ENCODE measurements around the gene PAPPA.

The PAPPA gene

DNA sequence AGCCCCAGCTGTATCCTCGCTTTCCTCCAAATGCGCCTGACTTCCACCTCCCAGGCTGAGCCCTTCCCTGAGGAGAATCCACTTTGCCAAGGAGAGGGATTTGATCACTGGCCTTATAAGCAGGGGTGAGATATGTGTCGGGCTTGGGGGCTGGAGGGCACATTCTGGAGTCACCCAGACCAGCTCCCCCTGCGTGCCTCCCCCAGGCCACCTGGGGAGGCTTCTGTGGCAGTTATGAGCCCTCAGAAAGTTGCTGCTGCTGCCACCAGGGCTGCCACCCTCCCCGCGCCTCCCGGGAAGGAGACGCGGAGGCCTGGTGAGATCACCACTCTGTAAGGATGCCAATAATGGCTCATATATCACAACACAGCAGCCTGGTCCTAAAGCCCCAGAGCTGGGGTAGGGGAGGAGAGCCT, 211.5 kb downstream of the PAPPA start:
- H3K36me3 ChIP-seq (ENCODE audit: insufficient read depth, low read depth, low read length), result no peaks in the 10 kb centered on the region
- no peaks in the 10 kb centered on the region; the same call in 1 of the 2 replicates for H3K4me1 ChIP-seq (ENCODE audit: insufficient read depth, low read length)
- H3K4me3 ChIP-seq (ENCODE audit: low read length), result no peak overlapping the region
- no peak overlapping the region for H3K27ac ChIP-seq (ENCODE audit: low read length)
- H3K27me3 ChIP-seq (ENCODE audit: insufficient read depth, low read length), result no peaks in the 10 kb centered on the region
- no peak overlapping the region for H3K9ac ChIP-seq (ENCODE audit: low read depth, low read length)
- no peaks in the 10 kb centered on the region for H3K9me3 ChIP-seq (ENCODE audit: insufficient read depth, low read depth, low read length)

DNA sequence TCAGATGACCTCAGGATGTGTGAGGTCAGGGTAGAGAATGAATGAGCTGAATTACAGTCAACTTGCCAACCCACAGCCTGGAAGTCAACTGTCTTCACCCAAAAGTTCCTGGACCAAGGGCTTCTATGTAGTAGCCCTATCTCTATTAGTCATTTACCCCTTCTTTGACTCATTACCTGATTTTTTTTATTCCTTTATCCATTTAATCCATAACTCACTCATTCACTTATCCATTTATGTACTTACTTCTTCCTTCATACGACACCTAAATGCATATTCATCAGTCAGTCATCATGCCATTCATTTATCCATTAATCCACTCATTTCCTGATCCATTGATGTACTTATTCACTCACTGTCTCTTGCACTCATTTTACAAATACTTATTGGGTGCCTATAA, 212.7 kb downstream of the PAPPA start:
- no peaks in the 10 kb centered on the region for H3K27me3 ChIP-seq (ENCODE audit: insufficient read depth, low read length)
- no peak overlapping the region for H3K27ac ChIP-seq (ENCODE audit: low read length)
- H3K9ac ChIP-seq (ENCODE audit: low read depth, low read length), result no peak overlapping the region
- no peaks in the 10 kb centered on the region for H3K36me3 ChIP-seq (ENCODE audit: insufficient read depth, low read depth, low read length)
- H3K4me1 ChIP-seq (ENCODE audit: insufficient read depth, low read length), result no peaks in the 10 kb centered on the region; the same call in 1 of the 2 replicates
- no peaks in the 10 kb centered on the region for H3K9me3 ChIP-seq (ENCODE audit: insufficient read depth, low read depth, low read length)
- H3K4me3 ChIP-seq (ENCODE audit: low read length), result no peak overlapping the region

DNA sequence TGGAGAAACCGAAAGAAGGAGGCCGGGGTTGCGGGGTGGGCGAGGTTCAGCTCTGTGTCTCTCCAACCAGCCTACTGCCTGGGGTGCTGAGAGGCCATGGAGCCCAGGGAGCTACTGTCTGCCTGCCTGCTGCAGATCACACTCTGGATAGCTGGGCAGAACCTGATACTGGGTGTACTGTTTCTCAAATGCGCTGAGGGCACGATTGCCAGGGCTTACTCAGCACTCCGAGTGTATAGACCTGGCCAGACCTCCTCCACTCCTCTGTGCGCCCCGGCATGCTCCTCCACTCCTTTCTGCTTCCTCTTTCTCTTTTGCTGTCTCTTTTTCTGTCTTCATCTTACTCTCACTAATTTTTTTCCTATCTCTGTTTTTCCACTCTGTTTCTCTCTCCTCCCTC, 215.1 kb downstream of the PAPPA start:
- H3K27me3 ChIP-seq (ENCODE audit: insufficient read depth, low read length), result no peaks in the 10 kb centered on the region
- H3K4me3 ChIP-seq (ENCODE audit: low read length), result no peak overlapping the region
- H3K9me3 ChIP-seq (ENCODE audit: insufficient read depth, low read depth, low read length), result no peaks in the 10 kb centered on the region
- H3K9ac ChIP-seq (ENCODE audit: low read depth, low read length), result no peak overlapping the region
- H3K36me3 ChIP-seq (ENCODE audit: insufficient read depth, low read depth, low read length), result no peaks in the 10 kb centered on the region
- no peaks in the 10 kb centered on the region; the same call in 1 of the 2 replicates for H3K4me1 ChIP-seq (ENCODE audit: insufficient read depth, low read length)
- H3K27ac ChIP-seq (ENCODE audit: low read length), result no peak overlapping the region

DNA sequence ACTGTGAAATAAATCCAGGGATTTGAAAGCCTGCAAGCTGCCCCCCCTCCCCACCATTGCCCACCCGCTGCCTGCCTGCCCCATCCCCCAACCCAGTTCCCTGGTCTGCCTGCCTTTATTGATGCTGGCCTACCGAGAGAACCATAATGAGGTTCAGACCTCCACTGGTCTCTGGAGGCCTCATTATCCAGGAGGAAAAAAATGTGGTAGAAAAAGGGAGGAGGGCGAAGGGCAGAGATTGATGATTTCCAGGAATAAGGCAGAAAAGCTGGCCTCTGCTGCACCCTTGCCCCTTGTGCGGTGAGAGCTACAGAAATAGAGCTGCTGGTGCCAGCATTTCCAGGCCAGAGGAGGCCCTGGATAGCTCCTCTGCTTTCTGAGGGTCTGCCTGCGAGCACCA, 216.1 kb downstream of the PAPPA start:
- Histone ChIP-seq H3K9ac (ENCODE audit: low read depth, low read length) (no peak overlapping the region), H3K4me1 (ENCODE audit: insufficient read depth, low read length) (no peaks in the 10 kb centered on the region; the same call in 1 of the 2 replicates), H3K4me3 (ENCODE audit: low read length) (no peak overlapping the region), H3K9me3 (ENCODE audit: insufficient read depth, low read depth, low read length) (no peaks in the 10 kb centered on the region), H3K27ac (ENCODE audit: low read length) (no peak overlapping the region), H3K27me3 (ENCODE audit: insufficient read depth, low read length) (no peaks in the 10 kb centered on the region), H3K36me3 (ENCODE audit: insufficient read depth, low read depth, low read length) (no peaks in the 10 kb centered on the region)

DNA sequence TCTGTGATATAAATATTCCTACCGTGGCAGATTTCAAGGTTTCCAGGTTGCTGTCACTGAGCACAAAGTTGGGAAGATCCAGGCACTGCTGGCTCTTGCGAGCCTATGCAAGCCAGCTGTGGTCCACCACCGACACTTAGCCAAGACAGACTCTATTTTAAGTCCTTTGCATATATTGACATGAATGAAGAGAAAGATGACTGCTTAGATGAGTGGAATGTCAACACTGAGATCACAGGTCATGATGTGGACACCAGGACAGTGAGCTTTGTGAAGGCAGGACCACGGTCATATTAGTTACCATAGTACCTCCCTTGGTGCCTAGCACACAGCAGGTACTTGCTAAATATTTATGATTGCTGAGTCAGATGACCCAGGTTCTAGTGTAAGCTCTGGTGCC, 217.0 kb downstream of the PAPPA start:
- Histone ChIP-seq H3K36me3 (ENCODE audit: insufficient read depth, low read depth, low read length) (no peaks in the 10 kb centered on the region), H3K27ac (ENCODE audit: low read length) (no peak overlapping the region), H3K9ac (ENCODE audit: low read depth, low read length) (no peak overlapping the region), H3K4me1 (ENCODE audit: insufficient read depth, low read length) (no peaks in the 10 kb centered on the region; the same call in 1 of the 2 replicates), H3K27me3 (ENCODE audit: insufficient read depth, low read length) (no peaks in the 10 kb centered on the region), H3K4me3 (ENCODE audit: low read length) (no peak overlapping the region), H3K9me3 (ENCODE audit: insufficient read depth, low read depth, low read length) (no peaks in the 10 kb centered on the region)

DNA sequence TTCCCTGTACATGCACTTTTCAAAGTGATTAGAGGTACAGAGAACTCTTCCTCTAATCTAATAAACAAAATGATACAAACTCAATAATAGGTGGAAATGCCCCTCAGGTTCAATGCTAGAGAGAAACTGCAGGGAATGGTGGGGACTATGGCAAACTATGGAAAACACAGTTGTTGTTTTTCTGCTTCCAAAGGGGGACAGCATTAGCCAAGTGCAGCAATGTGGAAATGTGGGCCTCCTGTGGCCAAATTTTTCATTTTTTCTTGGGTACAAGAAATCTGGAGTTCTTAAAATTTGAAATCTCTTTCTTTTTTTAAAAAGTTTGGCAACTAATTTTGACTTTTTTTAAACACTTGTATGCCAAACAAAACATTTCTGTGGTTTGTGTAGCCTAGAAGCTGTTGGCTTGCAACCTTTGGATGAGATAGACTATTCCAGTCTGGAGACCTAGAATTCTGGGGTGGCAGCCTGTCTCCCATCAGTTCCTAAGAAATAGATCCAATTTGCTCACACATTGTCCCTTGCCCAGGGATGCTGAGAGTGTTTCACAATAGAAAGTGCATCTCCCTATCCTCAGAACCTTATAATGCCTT, 218.6 kb downstream of the PAPPA start:
- Histone ChIP-seq H3K4me1 (ENCODE audit: insufficient read depth, low read length) (no peaks in the 10 kb centered on the region; the same call in none of the 2 replicates), H3K27me3 (ENCODE audit: insufficient read depth, low read length) (no peaks in the 10 kb centered on the region), H3K27ac (ENCODE audit: low read length) (no peak overlapping the region), H3K9me3 (ENCODE audit: insufficient read depth, low read depth, low read length) (no peaks in the 10 kb centered on the region), H3K4me3 (ENCODE audit: low read length) (no peak overlapping the region), H3K36me3 (ENCODE audit: insufficient read depth, low read depth, low read length) (no peaks in the 10 kb centered on the region), H3K9ac (ENCODE audit: low read depth, low read length) (no peak overlapping the region)

DNA sequence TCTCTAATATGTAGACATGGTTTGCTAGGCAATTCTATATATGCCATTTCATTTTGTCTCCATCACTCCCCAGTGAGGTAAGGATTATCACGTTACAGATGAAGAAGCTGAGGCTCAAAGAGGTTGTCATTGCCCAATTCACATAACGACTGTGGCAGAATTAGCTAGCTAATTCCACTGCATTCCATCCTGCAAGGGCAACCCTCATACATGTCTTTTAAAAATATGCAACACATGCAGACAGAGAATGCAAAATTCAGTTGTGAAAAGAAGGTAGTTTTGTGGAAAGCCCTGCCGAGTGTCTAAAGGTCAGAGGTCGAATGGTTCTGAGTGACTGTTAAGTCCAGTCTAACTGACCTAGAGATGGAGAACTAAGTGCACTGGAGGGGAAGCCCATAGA, 219.2 kb downstream of the PAPPA start:
- H3K9ac ChIP-seq (ENCODE audit: low read depth, low read length), result no peak overlapping the region
- no peak overlapping the region for H3K27ac ChIP-seq (ENCODE audit: low read length)
- no peak overlapping the region for H3K4me3 ChIP-seq (ENCODE audit: low read length)
- no peaks in the 10 kb centered on the region for H3K9me3 ChIP-seq (ENCODE audit: insufficient read depth, low read depth, low read length)
- no peaks in the 10 kb centered on the region for H3K36me3 ChIP-seq (ENCODE audit: insufficient read depth, low read depth, low read length)
- no peaks in the 10 kb centered on the region; the same call in none of the 2 replicates for H3K4me1 ChIP-seq (ENCODE audit: insufficient read depth, low read length)
- no peaks in the 10 kb centered on the region for H3K27me3 ChIP-seq (ENCODE audit: insufficient read depth, low read length)

DNA sequence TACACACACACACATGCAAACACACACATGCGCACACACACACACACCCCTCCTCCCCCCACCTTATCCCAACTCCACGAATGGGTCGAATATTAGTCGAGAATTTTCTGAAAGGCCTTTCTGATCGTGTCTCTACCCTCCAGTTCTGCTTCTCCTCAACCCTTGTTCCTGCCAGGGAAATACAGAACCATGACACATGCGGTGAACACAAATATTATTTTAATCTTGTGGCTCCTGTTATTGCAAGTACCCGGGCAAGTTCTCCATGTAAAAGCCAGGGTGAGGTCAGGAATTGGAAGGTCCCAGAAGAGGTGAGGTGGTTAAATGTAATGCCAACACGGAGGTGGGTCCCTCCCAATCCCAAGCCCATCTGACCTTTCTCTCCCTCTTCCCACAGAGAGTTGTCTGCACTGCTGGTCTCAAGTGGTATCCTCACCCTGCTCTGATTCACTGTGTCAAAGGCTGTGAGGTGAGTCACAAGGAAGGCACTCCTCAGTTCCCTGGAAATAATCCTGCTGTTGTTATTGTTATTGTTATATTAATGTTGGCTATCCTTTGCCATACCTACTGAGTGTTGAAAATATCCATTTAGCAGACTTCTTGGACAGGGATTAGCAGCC, 223.7 kb downstream of the PAPPA start:
- Histone ChIP-seq H3K36me3 (ENCODE audit: insufficient read depth, low read depth, low read length) (no peaks in the 10 kb centered on the region), H3K9ac (ENCODE audit: low read depth, low read length) (no peak overlapping the region), H3K27me3 (ENCODE audit: insufficient read depth, low read length) (no peaks in the 10 kb centered on the region), H3K27ac (ENCODE audit: low read length) (no peak overlapping the region), H3K9me3 (ENCODE audit: insufficient read depth, low read depth, low read length) (no peaks in the 10 kb centered on the region), H3K4me1 (ENCODE audit: insufficient read depth, low read length) (no peaks in the 10 kb centered on the region; the same call in 1 of the 2 replicates), H3K4me3 (ENCODE audit: low read length) (no peak overlapping the region)

DNA sequence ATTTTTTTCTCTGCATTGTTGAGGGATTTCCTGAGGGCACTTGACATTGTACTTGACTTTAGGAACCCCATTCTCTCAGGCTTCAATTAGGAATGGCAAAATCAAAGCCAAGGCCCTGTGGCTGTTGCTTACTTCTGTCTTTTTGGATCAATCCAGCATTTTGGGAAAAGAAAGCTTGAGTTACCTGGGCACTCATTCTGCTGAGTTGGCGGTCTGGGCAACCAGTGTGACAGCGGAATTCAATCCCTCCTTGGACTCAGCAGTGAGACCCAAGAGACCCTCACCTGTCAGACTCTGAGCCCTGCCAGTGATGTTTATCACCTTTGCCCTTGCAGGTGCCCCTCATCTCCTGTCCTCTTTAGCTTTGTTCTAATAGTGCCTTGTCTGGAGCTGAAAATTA, 225.3 kb downstream of the PAPPA start:
- Histone ChIP-seq H3K36me3 (ENCODE audit: insufficient read depth, low read depth, low read length) (no peaks in the 10 kb centered on the region), H3K27me3 (ENCODE audit: insufficient read depth, low read length) (no peaks in the 10 kb centered on the region), H3K4me3 (ENCODE audit: low read length) (no peak overlapping the region), H3K9me3 (ENCODE audit: insufficient read depth, low read depth, low read length) (no peaks in the 10 kb centered on the region), H3K27ac (ENCODE audit: low read length) (no peak overlapping the region), H3K4me1 (ENCODE audit: insufficient read depth, low read length) (no peaks in the 10 kb centered on the region; the same call in 1 of the 2 replicates), H3K9ac (ENCODE audit: low read depth, low read length) (no peak overlapping the region)

DNA sequence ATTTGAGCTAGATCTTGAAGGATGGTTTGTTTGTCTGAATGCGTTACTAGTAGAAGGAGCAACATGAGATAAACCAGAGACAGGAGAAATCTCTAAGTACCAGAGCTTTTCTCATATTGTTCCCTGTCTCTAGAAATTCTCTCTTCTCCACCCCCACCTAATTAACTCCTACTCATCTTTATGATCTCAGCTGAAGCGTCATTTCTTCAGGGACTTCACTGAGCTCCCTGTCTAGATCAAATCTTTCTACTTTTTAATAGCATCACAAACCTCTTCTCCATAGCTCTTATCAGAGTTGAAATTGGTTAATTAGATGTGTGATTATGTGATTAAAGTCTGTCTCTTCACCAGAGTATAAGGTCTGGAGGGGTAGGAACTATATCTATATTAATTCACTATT, 226.2 kb downstream of the PAPPA start:
- H3K36me3 ChIP-seq (ENCODE audit: insufficient read depth, low read depth, low read length), result no peaks in the 10 kb centered on the region
- no peak overlapping the region for H3K4me3 ChIP-seq (ENCODE audit: low read length)
- no peak overlapping the region for H3K9ac ChIP-seq (ENCODE audit: low read depth, low read length)
- H3K27me3 ChIP-seq (ENCODE audit: insufficient read depth, low read length), result no peaks in the 10 kb centered on the region
- no peaks in the 10 kb centered on the region; the same call in 1 of the 2 replicates for H3K4me1 ChIP-seq (ENCODE audit: insufficient read depth, low read length)
- no peak overlapping the region for H3K27ac ChIP-seq (ENCODE audit: low read length)
- no peaks in the 10 kb centered on the region for H3K9me3 ChIP-seq (ENCODE audit: insufficient read depth, low read depth, low read length)

DNA sequence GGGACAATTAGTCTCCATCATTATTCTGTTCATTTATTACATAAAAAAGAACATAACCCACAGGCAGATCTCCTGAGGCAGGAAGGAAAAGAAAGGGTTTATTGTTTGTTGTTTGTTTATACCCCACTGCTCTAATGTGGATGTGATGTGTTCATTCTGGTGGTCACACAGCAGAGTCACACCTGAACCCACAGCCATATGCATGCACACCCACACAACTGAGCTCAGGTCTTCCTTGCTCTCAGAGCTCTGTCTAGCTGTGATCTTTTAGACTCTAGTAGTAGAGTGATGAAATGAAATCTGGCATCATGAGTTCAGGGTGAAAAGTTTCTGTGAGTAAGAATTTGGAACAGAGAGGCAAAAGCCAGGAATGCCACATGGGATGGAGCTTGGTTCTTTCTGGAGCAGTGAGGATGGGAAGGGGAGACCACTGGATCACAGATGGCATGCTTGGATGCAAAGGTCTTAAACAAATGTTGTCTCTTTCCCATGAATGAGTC, 227.0 kb downstream of the PAPPA start:
- Histone ChIP-seq H3K9ac (ENCODE audit: low read depth, low read length) (no peak overlapping the region), H3K4me3 (ENCODE audit: low read length) (no peak overlapping the region), H3K27me3 (ENCODE audit: insufficient read depth, low read length) (no peaks in the 10 kb centered on the region), H3K36me3 (ENCODE audit: insufficient read depth, low read depth, low read length) (no peaks in the 10 kb centered on the region), H3K27ac (ENCODE audit: low read length) (no peak overlapping the region), H3K9me3 (ENCODE audit: insufficient read depth, low read depth, low read length) (no peaks in the 10 kb centered on the region), H3K4me1 (ENCODE audit: insufficient read depth, low read length) (no peaks in the 10 kb centered on the region; the same call in 1 of the 2 replicates)

DNA sequence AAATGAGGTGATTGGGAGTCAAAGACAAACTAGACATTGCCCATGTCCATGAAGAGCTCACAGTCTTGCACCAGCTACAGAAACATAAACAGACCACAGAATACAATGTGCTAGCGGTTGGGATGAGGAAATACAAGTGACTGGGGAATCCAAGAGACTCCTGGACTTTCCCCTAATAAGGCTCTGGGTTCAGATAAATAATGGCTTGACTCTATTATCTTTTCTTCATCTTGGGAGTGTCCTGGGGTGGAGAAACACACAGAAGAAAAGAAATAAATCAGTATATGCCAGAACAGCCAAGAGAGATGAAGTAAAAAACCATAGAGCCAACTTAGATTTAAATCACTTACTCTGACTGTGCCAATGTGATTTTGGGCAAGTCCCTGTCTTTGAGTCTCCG, 227.8 kb downstream of the PAPPA start:
- H3K9ac ChIP-seq (ENCODE audit: low read depth, low read length), result no peak overlapping the region
- H3K27ac ChIP-seq (ENCODE audit: low read length), result no peak overlapping the region
- H3K27me3 ChIP-seq (ENCODE audit: insufficient read depth, low read length), result no peaks in the 10 kb centered on the region
- no peaks in the 10 kb centered on the region; the same call in 1 of the 2 replicates for H3K4me1 ChIP-seq (ENCODE audit: insufficient read depth, low read length)
- no peak overlapping the region for H3K4me3 ChIP-seq (ENCODE audit: low read length)
- H3K9me3 ChIP-seq (ENCODE audit: insufficient read depth, low read depth, low read length), result no peaks in the 10 kb centered on the region
- H3K36me3 ChIP-seq (ENCODE audit: insufficient read depth, low read depth, low read length), result no peaks in the 10 kb centered on the region
